ENCODE measurements around the gene PHF1.
"Not testable (repeated sequence)": the region's sequence is repeated elsewhere in the genome, so short reads cannot be mapped to it uniquely, and the experiment has no call there.

Gene PHF1

GRCh38 chr6:33410711-33411631, at the start of gene PHF1:
TSS of gene PHF1 (plus strand) at chr6:33411014. CDS start at chr6:33412264, 1,250 bp downstream.
- no peak for DNase-seq

- DNase-seq = not testable (repeated sequence)
Observed at GRCh38 chr6:33363486-33363885, 47.3 kb upstream of the PHF1 start.

GRCh38 chr6:33364475-33365205, 46.2 kb upstream of the PHF1 start:
- DNase-seq = peak; percentile 29

GRCh38 chr6:33365206-33365971, 45.4 kb upstream of the PHF1 start:
- DNase-seq = not testable (repeated sequence)

- DNase-seq = no peak
Observed at GRCh38 chr6:33367009-33367714, 43.7 kb upstream of the PHF1 start.

GRCh38 chr6:33367715-33368025, 43.1 kb upstream of the PHF1 start:
- DNase-seq = not testable (repeated sequence)

GRCh38 chr6:33371901-33372300, 38.9 kb upstream of the PHF1 start:
- DNase-seq = not testable (repeated sequence)

GRCh38 chr6:33372526-33373123, 38.2 kb upstream of the PHF1 start:
- no peak for DNase-seq

- DNase-seq = no peak
Observed at GRCh38 chr6:33373960-33374910, 36.6 kb upstream of the PHF1 start.

GRCh38 chr6:33375143-33375671, 35.6 kb upstream of the PHF1 start:
- no peak for DNase-seq

- no peak for DNase-seq
Observed at GRCh38 chr6:33377171-33377570, 33.6 kb upstream of the PHF1 start.

GRCh38 chr6:33379184-33379583, 31.6 kb upstream of the PHF1 start:
- DNase-seq = not testable (repeated sequence)

GRCh38 chr6:33380272-33380981, 30.4 kb upstream of the PHF1 start:
- no peak for DNase-seq

GRCh38 chr6:33383427-33384185, 27.2 kb upstream of the PHF1 start:
- DNase-seq = no peak

GRCh38 chr6:33384581-33385020, 26.2 kb upstream of the PHF1 start:
- no peak for DNase-seq

GRCh38 chr6:33390173-33390572, 20.6 kb upstream of the PHF1 start:
- no peak for DNase-seq

- no peak for DNase-seq
Observed at GRCh38 chr6:33390767-33391277, 20.0 kb upstream of the PHF1 start.

GRCh38 chr6:33391278-33391921, 19.4 kb upstream of the PHF1 start, which contains the start of gene KIFC1:
TSS of gene KIFC1 (plus strand) at chr6:33391823. CDS start at chr6:33391986, 163 bp downstream.
- peak; percentile 96 for DNase-seq

Measured in NCI-H2107 (cell line).